ENCODE results near the gene ARID1A.

- TF ChIP-seq, protein P1, sequence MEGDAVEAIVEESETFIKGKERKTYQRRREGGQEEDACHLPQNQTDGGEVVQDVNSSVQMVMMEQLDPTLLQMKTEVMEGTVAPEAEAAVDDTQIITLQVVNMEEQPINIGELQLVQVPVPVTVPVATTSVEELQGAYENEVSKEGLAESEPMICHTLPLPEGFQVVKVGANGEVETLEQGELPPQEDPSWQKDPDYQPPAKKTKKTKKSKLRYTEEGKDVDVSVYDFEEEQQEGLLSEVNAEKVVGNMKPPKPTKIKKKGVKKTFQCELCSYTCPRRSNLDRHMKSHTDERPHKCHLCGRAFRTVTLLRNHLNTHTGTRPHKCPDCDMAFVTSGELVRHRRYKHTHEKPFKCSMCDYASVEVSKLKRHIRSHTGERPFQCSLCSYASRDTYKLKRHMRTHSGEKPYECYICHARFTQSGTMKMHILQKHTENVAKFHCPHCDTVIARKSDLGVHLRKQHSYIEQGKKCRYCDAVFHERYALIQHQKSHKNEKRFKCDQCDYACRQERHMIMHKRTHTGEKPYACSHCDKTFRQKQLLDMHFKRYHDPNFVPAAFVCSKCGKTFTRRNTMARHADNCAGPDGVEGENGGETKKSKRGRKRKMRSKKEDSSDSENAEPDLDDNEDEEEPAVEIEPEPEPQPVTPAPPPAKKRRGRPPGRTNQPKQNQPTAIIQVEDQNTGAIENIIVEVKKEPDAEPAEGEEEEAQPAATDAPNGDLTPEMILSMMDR (conservative IDR thresholded peaks at IDR 0.05; ENCODE audit: low read depth, low read length): no peak
- TF ChIP-seq POLR2A (IDR thresholded peaks at IDR 0.05; ENCODE audit: low read depth, low read length) (no peak), CHD1 (IDR thresholded peaks at IDR 0.05; ENCODE audit: low read depth, low read length) (no peak), BHLHE40 (IDR thresholded peaks at IDR 0.05; ENCODE audit: low read depth, low read length) (no peak), SMC3 (IDR thresholded peaks at IDR 0.05; ENCODE audit: low read depth, low read length) (no peak), MXI1 (IDR thresholded peaks at IDR 0.05; ENCODE audit: borderline replicate concordance, low read depth, low read length) (peak; percentile 32; the same call in 1 of the 2 replicates), FOS (IDR thresholded peaks at IDR 0.05; ENCODE audit: low read depth, low read length) (no peak), CEBPB (IDR thresholded peaks at IDR 0.05; ENCODE audit: low read depth, low read length) (no peak), RFX5 (IDR thresholded peaks at IDR 0.05; ENCODE audit: low read depth, low read length) (no peak), ELK1 (IDR thresholded peaks at IDR 0.05; ENCODE audit: borderline replicate concordance, low read depth, low read length) (no peak), MAFK (IDR thresholded peaks at IDR 0.05; ENCODE audit: low read depth, low read length) (no peak)
- TF ChIP-seq, protein P2, sequence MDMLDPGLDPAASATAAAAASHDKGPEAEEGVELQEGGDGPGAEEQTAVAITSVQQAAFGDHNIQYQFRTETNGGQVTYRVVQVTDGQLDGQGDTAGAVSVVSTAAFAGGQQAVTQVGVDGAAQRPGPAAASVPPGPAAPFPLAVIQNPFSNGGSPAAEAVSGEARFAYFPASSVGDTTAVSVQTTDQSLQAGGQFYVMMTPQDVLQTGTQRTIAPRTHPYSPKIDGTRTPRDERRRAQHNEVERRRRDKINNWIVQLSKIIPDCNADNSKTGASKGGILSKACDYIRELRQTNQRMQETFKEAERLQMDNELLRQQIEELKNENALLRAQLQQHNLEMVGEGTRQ (IDR thresholded peaks at IDR 0.05; ENCODE audit: low read depth, low read length): no peak; the same call in 1 of the 2 replicates
These were observed 10.5 kb downstream of the ARID1A start for GRCh38 chr1:26706315-26706714.
